Esophagus squamous epithelium (tissue), 4 donors: ENCODE measurements around the gene EXOSC6.
"Not testable (repeated sequence)": the region's sequence is repeated elsewhere in the genome, so short reads cannot be mapped to it uniquely, and the experiment has no call there.

Source experiments
- CTCF ChIP-seq, 6 experiments: fragments of 450-650 bp in 4 of 6; fragments of 200-600 bp in 2 of 6; sonication (generic) in 2 of 6; IDR thresholded peaks; one replicate each; pipeline ENCODE4 v1.5.1; 2016 to 2019; ENCODE audit warnings: antibody characterized with exemption in 6 of 6, mild to moderate bottlenecking in 4 of 6, moderate library complexity in 4 of 6
- POLR2A ChIP-seq, 4 donors: fragments of 450-650 bp; IDR thresholded peaks; one replicate each; pipeline ENCODE4 v1.6.1; 2017; ENCODE audit warnings: antibody characterized with exemption in 4 of 4, mild to moderate bottlenecking in 4 of 4, moderate library complexity in 3 of 4

- not testable (repeated sequence) for TF ChIP-seq POLR2A, CTCF (IDR thresholded peaks at IDR 0.05)
These were observed 13.0 kb downstream of the EXOSC6 start for GRCh38 chr16:70238773-70239172.
